ENCODE results near the gene LRRC59. TPM values are rescaled to one million over a fixed set of nuclear protein-coding genes. Genes with fewer than 3 reads are reported as not detected.
"Not testable (repeated sequence)": the region's sequence is repeated elsewhere in the genome, so short reads cannot be mapped to it uniquely, and the experiment has no call there.

Gene LRRC59
- total RNA-seq, 6 donors from 2014 or later = 19.9 to 135 (median 67.0) TPM

DNA sequence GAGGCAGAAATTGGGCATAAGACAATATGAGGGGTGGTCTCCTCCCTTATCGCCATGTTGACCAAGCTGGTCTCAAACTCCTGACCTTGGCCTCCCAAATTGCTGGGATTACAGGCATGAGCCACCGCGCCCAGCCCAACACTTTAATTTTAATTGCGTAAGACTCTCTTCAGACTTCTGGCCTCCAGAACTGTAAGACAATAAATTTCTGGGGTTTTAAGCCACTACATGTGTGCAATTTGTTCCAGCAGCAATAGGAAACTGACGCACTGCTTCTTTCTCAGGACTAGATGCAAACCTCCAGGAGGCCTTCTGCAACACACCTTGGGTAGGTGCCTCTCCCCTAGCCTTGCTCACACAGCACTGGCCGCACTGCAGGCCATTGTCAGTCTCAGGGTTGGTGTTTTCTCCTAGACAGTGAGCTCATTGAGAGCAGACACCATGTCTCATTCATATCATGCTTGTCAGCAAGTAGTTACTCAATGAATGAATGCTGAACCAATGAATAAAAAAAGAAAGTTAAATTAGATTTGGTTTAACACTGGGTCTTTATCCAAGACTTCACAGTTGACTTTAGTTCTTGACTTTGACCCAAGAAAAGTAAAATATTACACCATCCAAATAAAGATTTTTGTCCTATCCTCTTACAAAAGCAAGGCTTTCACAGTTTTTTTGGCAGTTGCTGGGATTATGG is 23.2 kb upstream of the LRRC59 start:
- WGBS, 2 donors = 86 to 87% methylated on average over 6 of the region's 6 CpGs
- ATAC-seq (ENCODE audit: low FRiP score in 2 of 2) = peak in 1 of 2 donors; percentile 56
- TF ChIP-seq POLR2AphosphoS5 (IDR thresholded peaks at IDR 0.05) (no peak), POLR2A (IDR thresholded peaks at IDR 0.05) (no peak), EP300 (IDR thresholded peaks at IDR 0.05) (no peak)
- TF ChIP-seq, protein P1, sequence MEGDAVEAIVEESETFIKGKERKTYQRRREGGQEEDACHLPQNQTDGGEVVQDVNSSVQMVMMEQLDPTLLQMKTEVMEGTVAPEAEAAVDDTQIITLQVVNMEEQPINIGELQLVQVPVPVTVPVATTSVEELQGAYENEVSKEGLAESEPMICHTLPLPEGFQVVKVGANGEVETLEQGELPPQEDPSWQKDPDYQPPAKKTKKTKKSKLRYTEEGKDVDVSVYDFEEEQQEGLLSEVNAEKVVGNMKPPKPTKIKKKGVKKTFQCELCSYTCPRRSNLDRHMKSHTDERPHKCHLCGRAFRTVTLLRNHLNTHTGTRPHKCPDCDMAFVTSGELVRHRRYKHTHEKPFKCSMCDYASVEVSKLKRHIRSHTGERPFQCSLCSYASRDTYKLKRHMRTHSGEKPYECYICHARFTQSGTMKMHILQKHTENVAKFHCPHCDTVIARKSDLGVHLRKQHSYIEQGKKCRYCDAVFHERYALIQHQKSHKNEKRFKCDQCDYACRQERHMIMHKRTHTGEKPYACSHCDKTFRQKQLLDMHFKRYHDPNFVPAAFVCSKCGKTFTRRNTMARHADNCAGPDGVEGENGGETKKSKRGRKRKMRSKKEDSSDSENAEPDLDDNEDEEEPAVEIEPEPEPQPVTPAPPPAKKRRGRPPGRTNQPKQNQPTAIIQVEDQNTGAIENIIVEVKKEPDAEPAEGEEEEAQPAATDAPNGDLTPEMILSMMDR (IDR thresholded peaks at IDR 0.05) = no peak
- DNase-seq = no peak
- Histone ChIP-seq H3K36me3 (no peaks in the 10 kb centered on the region), H3K27ac (peak overlapping the region in 3 of 4 donors; percentile 61 to 72 (median 68)), H3K4me3 (no peak overlapping the region), H3K9me3 (no peaks in the 10 kb centered on the region), H3K27me3 (no peaks in the 10 kb centered on the region), H3K4me1 (peaks cover 20 to 44% (median 25%) of the 10 kb centered on the region in 4 donors)

DNA sequence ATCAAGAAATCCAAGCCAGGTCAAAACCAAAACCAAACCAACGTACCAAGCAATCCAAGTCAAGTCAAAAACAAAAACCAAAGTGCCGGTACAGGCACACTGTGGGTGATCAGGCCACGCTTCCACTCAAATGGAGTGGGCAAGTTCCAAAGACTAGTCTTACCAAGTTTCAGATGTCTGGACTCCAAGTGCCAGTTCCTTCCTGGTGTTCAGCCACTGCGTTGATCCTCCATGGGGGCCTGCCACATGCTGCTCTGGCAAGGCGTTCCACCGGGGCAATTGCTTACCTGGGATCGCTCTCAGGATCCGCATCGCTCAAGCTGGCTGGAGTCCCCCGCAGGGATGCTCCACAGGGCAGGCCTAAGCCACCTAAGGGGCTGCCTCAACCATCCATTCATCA is 22.3 kb upstream of the LRRC59 start:
- 97 to 100% methylated on average over 4 to 10 of the region's 10 CpGs for WGBS, 2 donors
- not testable (repeated sequence) for DNase-seq; ATAC-seq (ENCODE audit: low FRiP score in 2 of 2); H3K27me3 ChIP-seq; H3K36me3 ChIP-seq; H3K4me3 ChIP-seq; H3K27ac ChIP-seq; H3K9me3 ChIP-seq
- peaks cover 13 to 35% (median 15%) of the 10 kb centered on the region in 4 donors for H3K4me1 ChIP-seq

DNA sequence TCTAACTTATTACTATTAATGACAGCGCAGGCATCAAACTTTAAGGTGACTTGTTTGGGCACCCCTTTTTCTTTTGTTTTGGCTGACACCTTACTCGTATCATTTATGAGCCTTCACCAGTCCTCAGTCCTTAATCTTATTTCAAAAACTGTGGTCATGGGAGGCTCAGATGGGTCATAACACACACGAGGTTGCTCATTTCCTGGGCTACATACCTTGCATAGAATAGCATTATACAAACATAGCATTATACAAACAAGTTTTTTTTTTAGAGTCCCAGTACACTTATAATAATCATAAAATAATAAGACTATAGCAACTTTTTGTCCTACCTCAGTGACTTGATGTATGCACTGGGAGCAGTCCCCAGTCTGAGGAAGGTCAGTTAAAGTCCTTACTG is 17.5 kb upstream of the LRRC59 start:
- no peak for DNase-seq
- Histone ChIP-seq H3K27ac (no peak overlapping the region), H3K27me3 (no peaks in the 10 kb centered on the region), H3K9me3 (no peaks in the 10 kb centered on the region), H3K4me1 (no peaks in the 10 kb centered on the region), H3K4me3 (no peak overlapping the region), H3K36me3 (no peaks in the 10 kb centered on the region)
- no peak for ATAC-seq (ENCODE audit: low FRiP score in 2 of 2)
- TF ChIP-seq EP300 (IDR thresholded peaks at IDR 0.05) (no peak), POLR2AphosphoS5 (IDR thresholded peaks at IDR 0.05) (no peak)
- WGBS, 2 donors = 72 to 74% methylated on average over 3 of the region's 3 CpGs

DNA sequence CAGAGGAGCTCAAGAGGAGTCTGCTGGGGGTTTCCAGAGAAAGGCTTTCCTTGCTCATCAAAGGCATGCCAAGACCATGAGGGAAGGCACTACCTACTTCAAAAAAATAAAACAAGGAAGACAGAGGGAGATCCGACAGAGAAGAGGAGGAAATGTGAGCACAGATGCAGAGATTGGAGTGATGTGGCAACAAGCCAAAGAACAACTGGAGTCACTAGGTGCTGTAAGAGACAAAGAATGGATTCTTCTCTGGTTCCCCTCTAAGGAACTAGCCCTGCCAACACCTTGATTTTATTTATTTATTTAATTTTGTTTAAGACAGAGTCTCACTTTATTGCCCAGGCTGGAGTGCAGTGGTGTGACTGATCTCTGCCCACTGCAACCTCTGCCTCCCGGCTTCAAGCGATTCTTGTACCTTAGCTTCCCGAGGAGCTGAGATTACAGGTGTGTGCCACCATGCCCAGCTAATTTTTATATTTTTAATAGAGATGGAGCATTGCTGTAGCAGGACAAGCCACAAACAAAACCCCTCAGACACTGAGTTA is 14.9 kb upstream of the LRRC59 start:
- Histone ChIP-seq H3K27me3 (no peaks in the 10 kb centered on the region), H3K36me3 (no peaks in the 10 kb centered on the region), H3K9me3 (no peaks in the 10 kb centered on the region), H3K4me1 (no peaks in the 10 kb centered on the region), H3K4me3 (no peak overlapping the region), H3K27ac (no peak overlapping the region)
- TF ChIP-seq, protein P1 (IDR thresholded peaks at IDR 0.05) = no peak
- TF ChIP-seq POLR2AphosphoS5 (IDR thresholded peaks at IDR 0.05) (no peak), POLR2A (IDR thresholded peaks at IDR 0.05) (no peak), EP300 (IDR thresholded peaks at IDR 0.05) (no peak)
- 83 to 84% methylated on average over 4 of the region's 4 CpGs for WGBS, 2 donors
- ATAC-seq (ENCODE audit: low FRiP score in 2 of 2) (no peak), DNase-seq (no peak)

DNA sequence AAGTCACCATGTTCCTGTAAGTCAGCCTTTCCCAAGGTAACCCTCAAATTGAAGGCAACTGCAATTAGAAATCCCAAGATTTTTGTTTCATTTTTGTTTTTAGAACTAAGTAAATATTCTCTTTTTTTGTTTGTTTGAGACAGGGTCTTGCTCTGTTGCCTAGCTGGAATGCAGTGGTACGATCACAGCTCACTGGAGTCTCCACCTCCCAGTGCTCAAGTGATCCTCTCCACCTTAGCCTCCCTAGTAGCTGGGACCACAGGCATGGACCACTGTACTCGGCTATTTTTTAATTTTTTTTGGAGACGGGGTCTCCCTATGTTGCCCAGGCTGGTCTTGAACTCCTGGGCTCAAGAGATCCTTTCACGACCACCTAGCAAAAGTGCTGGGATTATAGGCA is 10.6 kb upstream of the LRRC59 start:
- no peak overlapping the region for H3K4me3 ChIP-seq
- no peaks in the 10 kb centered on the region for H3K27me3 ChIP-seq
- 76 to 89% methylated on average over 3 to 4 of the region's 4 CpGs for WGBS, 2 donors
- no peaks in the 10 kb centered on the region for H3K9me3 ChIP-seq
- no peak for TF ChIP-seq POLR2A (IDR thresholded peaks at IDR 0.05)
- no peak for TF ChIP-seq POLR2AphosphoS5 (IDR thresholded peaks at IDR 0.05)
- ATAC-seq (ENCODE audit: low FRiP score in 2 of 2) = no peak
- H3K36me3 ChIP-seq = no peaks in the 10 kb centered on the region
- H3K4me1 ChIP-seq = no peaks in the 10 kb centered on the region
- no peak for DNase-seq
- H3K27ac ChIP-seq = no peak overlapping the region

DNA sequence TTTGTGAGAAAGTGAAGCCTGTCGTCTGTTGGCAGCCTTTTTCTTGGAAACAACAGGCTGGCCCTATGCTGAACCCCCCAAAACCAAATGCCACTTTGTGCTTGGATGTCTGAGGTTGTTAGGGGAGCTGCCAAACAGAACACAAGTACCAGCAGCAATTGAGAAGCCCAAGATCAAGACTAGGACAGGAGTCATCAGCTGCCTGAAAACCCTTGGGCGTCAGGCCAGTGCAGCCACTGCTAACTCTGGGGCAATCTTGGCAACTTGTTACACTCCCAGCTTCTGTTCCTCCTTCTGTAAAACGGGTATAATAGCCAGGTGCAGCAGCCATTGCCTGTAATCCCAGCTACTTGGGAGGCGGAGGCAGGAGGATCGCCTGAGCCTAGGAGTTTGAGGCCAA is 9.3 kb upstream of the LRRC59 start:
- Histone ChIP-seq H3K36me3 (no peaks in the 10 kb centered on the region), H3K9me3 (no peaks in the 10 kb centered on the region), H3K27ac (no peak overlapping the region), H3K4me1 (no peaks in the 10 kb centered on the region), H3K4me3 (no peak overlapping the region), H3K27me3 (no peaks in the 10 kb centered on the region)
- no peak for TF ChIP-seq EP300 (IDR thresholded peaks at IDR 0.05)
- TF ChIP-seq POLR2A (IDR thresholded peaks at IDR 0.05) = no peak
- TF ChIP-seq, protein P1 (IDR thresholded peaks at IDR 0.05) = no peak
- TF ChIP-seq POLR2AphosphoS5 (IDR thresholded peaks at IDR 0.05) = no peak
- ATAC-seq (ENCODE audit: low FRiP score in 2 of 2) = no peak
- WGBS, 2 donors = 67 to 81% methylated on average over 5 of the region's 5 CpGs
- no peak for DNase-seq

DNA sequence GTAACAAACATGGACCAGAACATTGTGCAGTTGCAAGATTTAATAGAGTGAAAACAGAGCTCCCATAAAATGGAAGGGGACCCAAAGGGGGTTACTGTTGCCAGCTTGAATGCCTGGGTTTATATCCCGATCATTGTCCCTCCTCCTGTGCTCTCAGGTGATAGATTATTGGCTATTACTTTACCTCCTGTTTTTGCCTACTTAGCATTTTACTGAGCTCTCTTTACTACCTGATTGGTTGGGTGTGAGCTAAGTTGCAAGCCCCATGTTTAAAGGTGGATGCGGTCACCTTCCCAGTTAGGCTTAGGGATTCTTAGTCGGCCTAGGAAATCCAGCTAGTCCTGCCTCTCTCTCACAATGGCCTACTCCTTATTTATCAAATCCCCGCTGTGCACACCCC is 8.0 kb upstream of the LRRC59 start:
- not testable (repeated sequence) for H3K4me3 ChIP-seq; ATAC-seq (ENCODE audit: low FRiP score in 2 of 2); H3K36me3 ChIP-seq; H3K27ac ChIP-seq; H3K27me3 ChIP-seq; H3K4me1 ChIP-seq; H3K9me3 ChIP-seq; DNase-seq
- 85 to 87% methylated on average over 4 of the region's 4 CpGs for WGBS, 2 donors

DNA sequence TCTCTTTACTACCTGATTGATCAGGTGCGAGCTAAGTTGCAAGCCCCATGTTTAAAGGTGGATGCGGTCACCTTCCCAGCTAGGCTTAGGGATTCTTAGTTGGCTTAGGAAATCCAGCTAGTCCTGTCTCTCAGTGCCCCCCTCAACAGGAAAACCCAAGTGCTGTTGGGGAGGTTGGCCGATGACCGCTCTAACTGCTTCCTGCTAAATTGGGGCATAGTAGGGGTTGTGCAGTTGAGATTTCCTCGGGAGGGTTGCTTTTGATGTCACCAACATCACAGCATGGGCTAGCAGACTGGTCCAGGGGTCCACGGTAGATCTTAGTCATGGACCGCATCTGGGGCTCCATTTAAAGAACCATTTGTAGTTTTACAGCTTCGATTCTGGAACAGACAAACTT is 2.3 kb upstream of the LRRC59 start:
- not testable (repeated sequence) for H3K4me3 ChIP-seq; ATAC-seq (ENCODE audit: low FRiP score in 2 of 2); H3K36me3 ChIP-seq; H3K27me3 ChIP-seq; DNase-seq; H3K27ac ChIP-seq; H3K9me3 ChIP-seq
- peaks cover 20 to 29% (median 24%) of the 10 kb centered on the region in 4 donors for H3K4me1 ChIP-seq
- WGBS, 2 donors = 96 to 100% methylated on average over 6 to 8 of the region's 8 CpGs

DNA sequence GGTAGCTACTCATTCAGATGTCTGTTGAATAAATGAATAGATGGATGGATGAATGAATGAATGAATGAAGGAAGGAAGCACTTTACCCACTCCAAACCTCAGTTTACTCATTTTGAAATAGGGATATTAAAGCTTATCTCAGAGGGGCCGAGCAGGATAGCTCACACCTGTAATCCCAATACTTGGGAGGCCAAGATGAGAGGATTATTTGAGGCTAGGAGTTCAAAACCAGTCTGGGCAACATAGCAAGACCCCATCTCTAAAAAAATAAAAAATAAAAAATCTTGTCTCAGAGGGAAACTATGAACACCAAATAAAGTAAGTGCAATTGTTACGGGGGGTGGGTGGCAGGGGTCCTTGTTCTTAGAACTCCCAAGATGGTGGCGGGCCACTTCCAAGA is 1.3 kb upstream of the LRRC59 start:
- not testable (repeated sequence) for ATAC-seq (ENCODE audit: low FRiP score in 2 of 2)
- 90 to 95% methylated on average over 3 of the region's 3 CpGs for WGBS, 2 donors
- peaks cover 6 to 19% (median 14%) of the 10 kb centered on the region in 4 donors for H3K36me3 ChIP-seq

More for the DNA sequence above, 1.3 kb upstream of the LRRC59 start:
- H3K4me1 ChIP-seq = peaks cover 22 to 29% (median 26%) of the 10 kb centered on the region in 4 donors
- not testable (repeated sequence) for H3K27ac ChIP-seq, DNase-seq, H3K27me3 ChIP-seq, H3K9me3 ChIP-seq, H3K4me3 ChIP-seq

Measured in upper lobe of left lung (tissue), 6 donors.